GM21619 (cell line): Measurements from ENCODE around the gene JAM3.

Source experiments
- ATAC-seq: cut with Tn5 transposase; IDR thresholded peaks from one replicate; pipeline ENCODE4 v1.9.1; 2021; ENCODE audit not compliant: unreplicated experiment

Gene JAM3

GRCh38 chr11:134143801-134144200 lies 74.9 kb downstream of the JAM3 start:
- no peak for ATAC-seq

DNA sequence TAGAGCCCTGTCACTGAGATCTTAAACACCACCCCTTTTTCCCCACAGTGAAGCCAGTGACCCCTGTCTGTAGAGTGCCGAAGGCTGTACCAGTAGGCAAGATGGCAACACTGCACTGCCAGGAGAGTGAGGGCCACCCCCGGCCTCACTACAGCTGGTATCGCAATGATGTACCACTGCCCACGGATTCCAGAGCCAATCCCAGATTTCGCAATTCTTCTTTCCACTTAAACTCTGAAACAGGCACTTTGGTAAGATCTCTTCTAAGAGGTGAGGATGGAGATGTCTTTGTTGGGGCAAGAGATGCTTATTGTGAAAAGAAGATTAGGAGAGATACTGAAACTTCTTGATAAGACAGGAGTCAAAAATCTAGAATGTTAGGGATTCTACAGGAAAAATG lies 75.9 kb downstream of the JAM3 start:
- no peak for ATAC-seq

DNA sequence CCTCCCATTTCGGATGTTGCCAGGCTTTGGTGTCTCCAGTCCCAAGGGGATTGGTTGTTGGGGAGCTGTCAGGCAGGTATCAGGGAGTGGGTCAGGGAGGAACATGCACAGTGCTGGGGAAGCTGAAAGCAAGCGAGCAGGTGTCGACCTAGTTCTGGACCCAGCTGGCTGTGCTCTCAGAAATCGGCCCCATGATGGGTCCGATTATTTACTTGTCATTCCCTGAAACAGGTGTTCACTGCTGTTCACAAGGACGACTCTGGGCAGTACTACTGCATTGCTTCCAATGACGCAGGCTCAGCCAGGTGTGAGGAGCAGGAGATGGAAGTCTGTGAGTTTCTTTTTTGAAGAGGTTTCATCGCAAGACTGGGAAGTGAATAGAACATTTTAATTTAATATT lies 76.8 kb downstream of the JAM3 start:
- ATAC-seq = no peak

DNA sequence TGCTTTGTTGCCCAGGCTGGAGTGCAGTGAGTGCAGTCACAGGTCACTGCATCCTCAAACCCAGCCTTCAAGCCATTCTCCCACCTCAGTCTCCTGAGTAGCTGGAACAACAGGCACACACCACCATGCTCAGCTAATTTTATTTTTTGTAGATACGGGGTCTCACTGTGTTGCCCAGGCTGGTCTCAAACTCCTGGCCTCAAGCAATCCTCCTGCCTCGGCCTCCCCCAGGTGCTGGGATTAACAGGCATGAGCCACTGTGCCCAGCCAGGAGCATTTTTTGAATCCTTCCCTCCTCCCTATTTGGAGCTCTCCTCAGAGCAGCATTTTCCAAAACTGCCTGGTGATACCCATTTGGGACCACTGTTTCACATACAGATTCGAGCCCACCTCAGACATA lies 77.7 kb downstream of the JAM3 start:
- no peak for ATAC-seq

DNA sequence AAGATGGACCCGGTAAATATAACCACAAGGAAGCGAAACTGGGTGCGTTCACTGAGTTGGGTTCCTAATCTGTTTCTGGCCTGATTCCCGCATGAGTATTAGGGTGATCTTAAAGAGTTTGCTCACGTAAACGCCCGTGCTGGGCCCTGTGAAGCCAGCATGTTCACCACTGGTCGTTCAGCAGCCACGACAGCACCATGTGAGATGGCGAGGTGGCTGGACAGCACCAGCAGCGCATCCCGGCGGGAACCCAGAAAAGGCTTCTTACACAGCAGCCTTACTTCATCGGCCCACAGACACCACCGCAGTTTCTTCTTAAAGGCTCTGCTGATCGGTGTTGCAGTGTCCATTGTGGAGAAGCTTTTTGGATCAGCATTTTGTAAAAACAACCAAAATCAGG lies 80.5 kb downstream of the JAM3 start:
- no peak for ATAC-seq

GRCh38 chr11:134150195-134150903 lies 81.5 kb downstream of the JAM3 start:
- ATAC-seq = no peak

GRCh38 chr11:134151083-134151747 lies 82.3 kb downstream of the JAM3 start:
- ATAC-seq = no peak

GRCh38 chr11:134152696-134153095 lies 83.8 kb downstream of the JAM3 start:
- no peak for ATAC-seq

- ATAC-seq = no peak
Observed at GRCh38 chr11:134153147-134153905, 84.5 kb downstream of the JAM3 start.

GRCh38 chr11:134154441-134154840 lies 85.6 kb downstream of the JAM3 start:
- no peak for ATAC-seq

- ATAC-seq = no peak
Observed at GRCh38 chr11:134155456-134155855, 86.6 kb downstream of the JAM3 start.

- no peak for ATAC-seq
Observed at GRCh38 chr11:134155946-134156865, 87.3 kb downstream of the JAM3 start.

GRCh38 chr11:134157451-134157850 lies 88.6 kb downstream of the JAM3 start:
- ATAC-seq = no peak

- ATAC-seq = no peak
Observed at GRCh38 chr11:134158023-134158422, 89.2 kb downstream of the JAM3 start.

- no peak for ATAC-seq
Observed at GRCh38 chr11:134159652-134160051, 90.8 kb downstream of the JAM3 start.

GRCh38 chr11:134164490-134165370 lies 95.9 kb downstream of the JAM3 start:
- no peak for ATAC-seq

DNA sequence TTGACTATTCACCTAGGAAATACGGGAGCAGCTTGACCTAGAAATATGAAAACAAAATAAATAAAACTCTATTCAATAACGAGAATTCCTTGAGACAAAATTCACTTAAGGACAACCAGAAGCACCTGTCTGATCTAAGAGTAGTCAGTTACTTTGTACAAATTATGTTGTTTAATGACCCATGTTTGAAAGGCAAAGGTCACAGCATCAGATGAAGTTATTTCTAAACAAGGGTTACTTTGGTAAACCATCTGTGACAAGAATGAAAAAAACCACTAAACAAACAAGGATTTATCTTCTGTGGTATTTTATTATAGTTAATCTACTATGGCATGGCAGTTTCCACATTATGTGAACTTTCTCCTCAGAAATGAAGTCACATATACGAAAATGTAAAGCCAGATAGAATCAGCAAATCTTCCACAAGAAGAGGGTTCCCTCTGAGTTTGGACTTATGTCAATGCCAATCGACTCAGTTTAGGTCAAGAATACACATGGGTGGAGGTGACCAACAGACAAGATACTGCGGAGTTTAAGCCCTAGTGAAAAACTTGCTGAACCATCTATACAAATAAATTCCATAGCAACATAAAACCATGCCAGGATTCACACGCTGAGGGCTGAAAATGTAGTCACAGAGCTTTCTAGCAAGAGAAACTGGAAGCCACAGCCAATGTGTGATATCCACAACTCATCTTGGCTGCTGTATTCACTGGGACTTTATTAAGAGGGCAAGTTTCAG lies 101.5 kb downstream of the JAM3 start:
- ATAC-seq = no peak

GRCh38 chr11:134170919-134171281 lies 102.0 kb downstream of the JAM3 start:
- no peak for ATAC-seq

DNA sequence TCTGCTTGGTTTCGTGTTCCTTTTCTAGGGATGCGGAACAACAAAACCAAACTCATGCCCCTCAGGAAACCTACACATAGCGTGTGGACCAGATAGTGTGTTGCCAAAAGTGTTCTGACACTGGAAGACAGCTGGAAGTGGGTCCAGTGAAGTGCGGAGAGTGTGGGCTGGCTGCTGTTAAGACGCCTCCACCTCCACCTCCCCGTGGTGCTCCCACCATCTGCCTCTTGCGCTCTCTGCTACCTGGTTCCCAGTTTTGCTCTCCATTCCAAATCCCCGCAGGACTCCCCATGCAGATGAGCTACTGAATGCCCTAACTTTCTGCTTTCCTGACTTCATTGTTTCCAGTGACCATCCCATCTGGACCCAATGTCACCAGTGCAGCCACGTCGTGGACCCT lies 103.1 kb downstream of the JAM3 start:
- ATAC-seq = no peak
